ENCODE data around the gene OR4M1. TPM values are rescaled to one million over a fixed set of nuclear protein-coding genes. Genes with fewer than 3 reads are reported as not detected.
"Not testable (repeated sequence)": the region's sequence is repeated elsewhere in the genome, so short reads cannot be mapped to it uniquely, and the experiment has no call there.

The OR4M1 gene
- total RNA-seq, result not detected

- H3K27ac ChIP-seq; intact Hi-C loops (cut with DNase I); H3K4me3 ChIP-seq; H3K27me3 ChIP-seq; DNase-seq; H3K36me3 ChIP-seq (replicated peaks in 1 of 2; ENCODE audit: insufficient read depth in 1 of 2, low read depth in 2 of 2); H3K4me1 ChIP-seq; H3K9me3 ChIP-seq; ATAC-seq: not testable (repeated sequence)
- 2 to 8% methylated on average over 1 of the region's 1 CpG for WGBS, 2 donors
Observed at GRCh38 chr14:19773204-19773603, at the start of gene OR4M1. OR4M1 (plus strand) TSS chr14:19773504; CDS start chr14:19780323, 6,819 bp downstream.

- no peaks in the 10 kb centered on the region for H3K4me1 ChIP-seq
- H3K27me3 ChIP-seq, result no peaks in the 10 kb centered on the region
- ATAC-seq, result no peak
- peaks cover 0 to 3% (median 3%) of the 10 kb centered on the region in 3 donors for H3K9me3 ChIP-seq
- TF ChIP-seq CTCF (IDR thresholded peaks at IDR 0.05) (no peak), POLR2A (IDR thresholded peaks at IDR 0.05) (no peak)
- H3K4me3 ChIP-seq, result no peak overlapping the region
- H3K27ac ChIP-seq, result no peak overlapping the region
- intact Hi-C loops (cut with DNase I), result no loop called here
- DNase-seq, result no peak
- no peaks in the 10 kb centered on the region for H3K36me3 ChIP-seq (replicated peaks in 1 of 2; ENCODE audit: insufficient read depth in 1 of 2, low read depth in 2 of 2)
Observed at GRCh38 chr14:19729359-19729758, 43.9 kb upstream of the OR4M1 start.

- peaks cover 0 to 3% (median 3%) of the 10 kb centered on the region in 3 donors for H3K9me3 ChIP-seq
- WGBS, 2 donors, result 50 to 52% methylated on average over 1 to 2 of the region's 2 CpGs
- no peak overlapping the region for H3K4me3 ChIP-seq
- no peak overlapping the region for H3K27ac ChIP-seq
- DNase-seq (no peak), ATAC-seq (no peak)
- no peaks in the 10 kb centered on the region for H3K27me3 ChIP-seq
- no peaks in the 10 kb centered on the region for H3K36me3 ChIP-seq (replicated peaks in 1 of 2; ENCODE audit: insufficient read depth in 1 of 2, low read depth in 2 of 2)
- intact Hi-C loops (cut with DNase I), result no loop called here
- H3K4me1 ChIP-seq, result no peaks in the 10 kb centered on the region
- TF ChIP-seq POLR2A (IDR thresholded peaks at IDR 0.05) (no peak), CTCF (IDR thresholded peaks at IDR 0.05) (no peak)
Observed at GRCh38 chr14:19729763-19730162, 43.5 kb upstream of the OR4M1 start.

- H3K36me3 ChIP-seq (replicated peaks in 1 of 2; ENCODE audit: insufficient read depth in 1 of 2, low read depth in 2 of 2); H3K27me3 ChIP-seq; ATAC-seq; intact Hi-C loops (cut with DNase I); H3K27ac ChIP-seq; DNase-seq; H3K4me3 ChIP-seq; H3K4me1 ChIP-seq; H3K9me3 ChIP-seq: not testable (repeated sequence)
- WGBS, 2 donors, result 45 to 50% methylated on average over 3 of the region's 3 CpGs
Observed at GRCh38 chr14:19733893-19734292, 39.4 kb upstream of the OR4M1 start.

GRCh38 chr14:19743256-19743655 lies 30.0 kb upstream of the OR4M1 start, which contains the start of gene OR4Q3:
OR4Q3 (plus strand) TSS chr14:19743571.
- Histone ChIP-seq H3K9me3 (no peaks in the 10 kb centered on the region), H3K4me1 (no peaks in the 10 kb centered on the region), H3K4me3 (no peak within 1 kb of the TSS), H3K27ac (no peak within 1 kb of the TSS), H3K36me3 (replicated peaks in 1 of 2; ENCODE audit: insufficient read depth in 1 of 2, low read depth in 2 of 2) (no peaks in the 10 kb centered on the region), H3K27me3 (no peaks in the 10 kb centered on the region)
- 68 to 80% methylated on average over 1 of the region's 1 CpG for WGBS, 2 donors
- intact Hi-C loops (cut with DNase I), result no loop called here
- DNase-seq, result peak in 1 of 4 donors; percentile 10
- TF ChIP-seq CTCF (IDR thresholded peaks at IDR 0.05), result no peak
- TF ChIP-seq POLR2A (IDR thresholded peaks at IDR 0.05), result no peak
- no peak for ATAC-seq

GRCh38 chr14:19752316-19752715 lies 21.0 kb upstream of the OR4M1 start:
- ATAC-seq; intact Hi-C loops (cut with DNase I): not testable (repeated sequence)

More at GRCh38 chr14:19752316-19752715, 21.0 kb upstream of the OR4M1 start:
- not testable (repeated sequence) for DNase-seq; H3K9me3 ChIP-seq; H3K27ac ChIP-seq; H3K4me1 ChIP-seq; H3K27me3 ChIP-seq; H3K36me3 ChIP-seq (replicated peaks in 1 of 2; ENCODE audit: insufficient read depth in 1 of 2, low read depth in 2 of 2); H3K4me3 ChIP-seq
